Vagina (tissue), 2 donors: ENCODE measurements around the gene HSPBP1.

Experiments
- CTCF ChIP-seq, 3 experiments: fragments of 450-650 bp in 2 of 3; fragments of 200-600 bp in 1 of 3; sonication (generic) in 1 of 3; IDR thresholded peaks; one replicate each; pipeline ENCODE4 v1.5.1; 2017 to 2019; ENCODE audit warnings: antibody characterized with exemption in 3 of 3, mild to moderate bottlenecking in 2 of 3, moderate library complexity in 2 of 3
- POLR2A ChIP-seq, 2 donors: fragments of 450-650 bp; IDR thresholded peaks; one replicate each; pipeline ENCODE4 v1.6.1; 2017; ENCODE audit warnings: antibody characterized with exemption in 2 of 2, mild to moderate bottlenecking in 2 of 2, moderate library complexity in 2 of 2
- POLR2AphosphoS5 ChIP-seq, 2 donors: sonication (generic); formaldehyde crosslinking; IDR thresholded peaks; one replicate each; pipeline ENCODE4 v1.9.0; 2017; ENCODE audit warnings: antibody characterized with exemption in 2 of 2, mild to moderate bottlenecking in 2 of 2, low read depth in 1 of 2; ENCODE audit not compliant: insufficient read depth in 1 of 2

- no peak for TF ChIP-seq POLR2AphosphoS5 (IDR thresholded peaks at IDR 0.05; ENCODE audit: insufficient read depth in 1 of 2, low read depth in 1 of 2)
- TF ChIP-seq CTCF (IDR thresholded peaks at IDR 0.05) = no peak
- TF ChIP-seq POLR2A (IDR thresholded peaks at IDR 0.05) = no peak
Observed at GRCh38 chr19:55320844-55321419, 41.0 kb upstream of the HSPBP1 start.
